Measurements from ENCODE around the gene FAM114A2.
A peak's percentile ranks its signal among the peaks of the same experiment; 100 is the strongest.

Gene FAM114A2

GRCh38 chr5:153981905-153982605 is 56.7 kb downstream of the FAM114A2 start:
- no peak for DNase-seq

GRCh38 chr5:153979028-153979783 is 59.5 kb downstream of the FAM114A2 start:
- no peak for DNase-seq

GRCh38 chr5:153974813-153975163 is 63.9 kb downstream of the FAM114A2 start:
- no peak for DNase-seq

DNA sequence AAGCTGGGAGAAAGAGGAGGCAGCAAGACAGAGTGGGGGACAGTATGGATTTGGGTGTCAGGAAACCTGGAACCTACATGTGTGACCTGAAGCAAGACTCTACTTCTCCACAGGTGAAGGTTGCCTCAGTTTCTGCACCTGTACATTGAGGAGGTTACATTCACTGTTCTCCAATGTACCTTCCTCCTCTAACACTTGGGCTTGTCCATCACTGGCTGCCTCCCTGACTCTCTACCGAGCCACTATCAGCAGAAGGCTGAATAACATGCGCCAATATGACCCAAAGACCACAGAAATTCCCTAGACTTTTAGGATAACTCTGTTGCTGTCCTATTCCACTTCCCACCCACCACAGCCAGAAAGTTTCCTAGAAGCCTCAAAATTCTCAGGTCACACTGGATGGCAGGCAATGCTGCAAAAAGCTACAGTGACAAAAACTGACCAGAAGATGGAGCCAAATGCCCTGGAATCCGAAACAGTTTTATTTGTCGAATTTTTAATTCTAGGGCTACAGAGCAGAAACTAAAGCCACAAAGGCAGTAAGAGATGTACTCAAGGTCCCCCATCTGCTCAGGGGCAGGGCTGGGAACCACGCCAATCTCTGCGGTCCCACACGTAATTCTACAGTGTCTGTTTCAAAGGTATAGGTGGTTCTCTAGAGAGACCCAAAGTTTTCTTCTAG is 64.4 kb downstream of the FAM114A2 start:
- peak in 1 of 2 experiments; percentile 51 for DNase-seq

GRCh38 chr5:153972240-153972639 is 66.5 kb downstream of the FAM114A2 start:
- DNase-seq: no peak

- no peak for DNase-seq
Observed at GRCh38 chr5:153970496-153970895, 68.2 kb downstream of the FAM114A2 start.

DNA sequence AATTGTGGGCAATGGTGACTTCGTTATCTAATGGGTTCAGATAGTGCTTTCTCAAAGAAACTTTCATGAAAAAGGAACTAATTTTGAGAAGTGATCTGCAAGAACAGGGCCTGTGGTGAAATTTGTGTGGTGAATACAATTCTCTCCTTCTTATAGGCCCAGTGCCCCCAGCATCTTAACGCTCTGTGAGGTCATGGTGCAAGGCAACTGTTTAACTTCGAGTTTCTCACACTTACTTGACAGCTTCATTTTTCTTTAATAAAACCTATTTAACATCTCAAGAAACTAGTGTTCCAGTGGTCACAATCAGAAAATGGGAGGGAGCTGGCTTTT is 69.2 kb downstream of the FAM114A2 start:
- DNase-seq: no peak

DNA sequence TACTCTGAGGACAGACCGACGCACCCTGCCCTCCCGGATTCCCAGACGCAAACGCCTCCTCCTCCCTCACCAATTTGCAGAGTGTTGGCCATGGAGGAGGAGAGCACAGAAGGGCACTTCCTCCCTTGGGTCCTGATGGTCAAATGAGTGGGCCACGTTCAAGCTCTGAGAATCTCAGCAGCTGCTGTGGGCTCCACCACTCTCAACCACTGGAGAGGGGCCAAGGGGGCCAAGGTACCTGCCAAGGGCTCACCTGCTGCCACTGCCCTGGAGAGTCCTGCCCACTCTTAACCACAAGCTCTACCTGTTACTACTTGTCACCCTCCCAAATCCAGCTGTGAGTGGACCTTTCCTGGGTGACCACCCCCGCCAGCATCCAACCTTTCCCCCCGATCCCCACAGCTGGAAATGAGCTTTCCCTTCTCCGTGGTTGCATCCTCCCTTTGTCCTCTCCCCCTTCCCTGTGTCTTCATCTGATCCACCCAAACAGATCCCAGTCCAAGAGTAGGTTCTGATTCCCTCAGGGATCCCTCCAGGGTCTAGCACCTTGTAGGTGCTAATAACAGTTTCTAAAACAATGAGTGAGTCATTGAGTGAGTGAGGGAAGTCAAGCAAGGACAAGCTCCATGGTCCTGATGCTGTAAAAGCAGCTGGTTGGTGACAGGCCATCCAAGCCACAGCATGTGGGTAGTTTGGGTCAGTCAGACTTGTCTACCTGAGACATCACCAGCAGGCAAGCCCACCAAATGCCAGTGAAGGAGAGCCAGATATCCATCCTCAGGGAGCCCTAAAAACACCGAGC is 69.7 kb downstream of the FAM114A2 start:
- no peak for DNase-seq

GRCh38 chr5:153964880-153965645 is 73.6 kb downstream of the FAM114A2 start:
- peak; percentile 15 to 59 for DNase-seq

DNA sequence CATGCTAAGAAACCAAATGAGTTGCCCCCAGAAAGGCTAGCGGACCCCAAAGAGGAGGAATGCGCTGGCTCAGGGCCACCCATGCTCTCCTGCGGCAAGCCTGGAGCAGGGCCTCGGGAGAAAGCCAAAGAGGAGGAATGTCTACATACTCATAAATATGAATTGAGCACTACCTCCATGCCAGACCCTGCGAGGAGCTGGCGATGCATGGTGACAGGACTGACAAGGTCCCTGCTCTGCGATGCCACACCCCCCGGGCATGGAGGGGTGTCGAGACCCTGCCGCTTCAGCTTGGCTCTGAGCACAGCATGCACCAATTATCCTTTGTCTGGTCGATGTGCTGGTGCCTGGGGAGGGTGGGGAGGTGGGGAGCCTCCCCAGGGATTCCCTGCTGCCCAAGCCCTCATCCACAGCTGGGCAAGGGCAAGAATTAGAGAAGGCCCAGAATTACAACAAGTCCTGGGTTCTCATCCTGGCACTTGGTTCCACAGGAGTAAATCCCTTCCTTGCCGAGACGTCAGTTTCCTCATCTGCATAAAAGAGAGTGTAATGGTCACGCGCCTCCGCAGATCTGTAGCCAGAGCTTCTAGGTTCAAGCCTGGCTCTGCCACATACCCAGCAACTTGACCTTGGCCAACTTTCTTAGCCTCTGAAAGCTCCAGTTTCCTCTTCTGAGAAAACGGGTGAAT is 74.4 kb downstream of the FAM114A2 start:
- no peak for DNase-seq

DNA sequence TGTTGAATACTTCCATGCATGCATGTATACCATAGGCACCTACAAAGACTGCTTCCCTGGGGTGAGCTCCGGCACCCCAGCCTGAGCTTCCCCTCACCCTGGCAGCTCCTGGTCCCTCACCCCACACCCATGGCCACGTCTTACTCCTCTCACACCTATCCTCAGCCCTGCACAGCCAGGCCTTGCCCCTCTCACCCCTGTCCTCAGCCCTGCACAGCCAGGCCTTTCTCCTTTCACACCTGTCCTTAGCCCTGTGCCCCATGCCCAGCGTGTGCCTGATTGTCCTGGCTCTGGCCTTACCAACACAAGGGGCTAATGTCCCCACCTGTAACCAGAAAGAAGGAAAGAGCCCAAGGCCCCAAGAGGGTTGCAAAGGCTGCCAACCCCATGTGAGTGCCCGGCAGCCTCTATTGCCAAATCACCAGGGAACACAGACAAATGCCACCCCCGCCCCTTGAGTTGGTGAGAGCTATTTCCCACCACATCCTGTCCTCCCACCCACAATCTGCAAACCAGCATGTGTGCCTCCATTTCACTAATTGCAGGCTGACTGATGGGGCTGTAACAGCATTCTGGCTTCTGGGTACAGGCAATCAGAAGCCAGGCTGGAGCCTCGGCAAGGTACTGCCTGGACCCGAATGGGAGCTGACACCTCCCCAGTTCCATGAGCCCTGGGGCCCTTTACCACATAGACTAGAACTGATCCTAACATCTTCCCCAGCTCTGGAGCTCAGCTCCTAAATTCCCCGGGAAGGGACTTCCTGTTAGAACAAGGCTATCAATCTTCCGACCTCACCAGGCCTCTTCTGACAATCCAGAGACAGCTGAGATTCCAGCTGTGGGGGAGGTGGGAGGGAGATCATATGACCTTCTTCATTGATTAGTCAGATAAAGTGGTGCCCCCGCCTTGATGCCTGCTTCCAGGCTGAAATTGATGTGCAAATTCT is 78.2 kb downstream of the FAM114A2 start:
- no peak for DNase-seq

DNA sequence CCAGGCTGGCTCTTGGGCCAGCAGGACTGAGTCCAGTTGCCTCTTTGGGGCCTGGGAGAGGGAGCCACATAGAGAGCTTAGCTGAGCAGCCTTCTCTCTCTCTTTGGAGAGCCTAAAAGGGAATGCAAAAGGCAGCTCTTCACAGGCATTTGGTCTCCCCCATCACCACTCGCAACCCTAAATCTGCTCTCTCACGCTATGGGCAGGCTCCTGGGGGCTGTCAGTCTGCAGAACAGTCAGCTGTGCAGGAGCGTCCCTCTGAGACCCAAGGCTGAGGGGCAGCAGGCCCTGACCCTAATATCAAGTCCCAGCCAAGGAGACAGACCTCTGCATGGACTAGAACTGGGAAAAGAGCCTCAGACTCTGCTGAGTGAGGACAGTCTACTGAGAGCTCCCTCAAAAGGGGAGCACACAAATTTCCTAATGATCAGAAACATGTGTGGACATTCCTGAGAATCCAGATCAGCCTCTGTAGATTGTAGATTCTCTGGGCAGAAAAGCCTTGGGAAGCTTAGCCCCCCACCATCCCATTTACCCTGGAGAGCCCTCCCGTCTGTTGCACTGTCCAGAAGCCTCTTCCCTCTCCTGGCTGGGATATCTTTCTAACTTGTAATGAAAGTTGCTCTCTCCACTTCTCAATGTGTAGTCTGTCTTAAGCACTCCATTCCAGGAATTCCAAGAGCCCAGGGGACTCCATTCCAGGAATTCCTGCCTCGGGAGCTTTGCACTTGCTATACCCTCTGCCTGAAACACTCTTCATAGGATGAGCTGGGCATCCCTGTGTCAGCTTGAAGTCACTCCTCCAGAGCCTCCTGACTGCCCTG is 79.4 kb downstream of the FAM114A2 start:
- DNase-seq: peak; percentile 22 to 62

- DNase-seq: no peak
Observed at GRCh38 chr5:153957205-153957604, 81.5 kb downstream of the FAM114A2 start.

DNA sequence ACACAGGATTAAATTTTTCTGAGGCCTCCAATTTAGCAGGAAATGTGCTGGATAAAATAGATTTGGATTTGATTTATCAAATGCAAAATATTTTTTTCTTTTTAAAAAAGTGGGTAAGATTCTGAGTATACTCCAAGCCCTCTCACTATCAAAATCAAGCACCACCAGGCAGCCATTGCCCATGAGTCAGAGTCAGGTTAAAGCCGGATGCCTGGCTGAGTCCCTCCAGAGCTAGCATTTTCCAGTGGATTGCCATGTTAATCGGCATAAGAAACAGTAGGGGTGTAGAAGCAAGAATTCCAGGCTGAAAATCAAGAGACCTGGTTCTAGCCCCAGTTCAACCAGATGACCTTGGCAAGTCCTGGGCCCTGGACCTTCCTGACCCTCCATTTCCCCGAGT is 85.3 kb downstream of the FAM114A2 start:
- no peak for DNase-seq

GRCh38 chr5:153952893-153953292 is 85.8 kb downstream of the FAM114A2 start:
- DNase-seq: no peak

DNA sequence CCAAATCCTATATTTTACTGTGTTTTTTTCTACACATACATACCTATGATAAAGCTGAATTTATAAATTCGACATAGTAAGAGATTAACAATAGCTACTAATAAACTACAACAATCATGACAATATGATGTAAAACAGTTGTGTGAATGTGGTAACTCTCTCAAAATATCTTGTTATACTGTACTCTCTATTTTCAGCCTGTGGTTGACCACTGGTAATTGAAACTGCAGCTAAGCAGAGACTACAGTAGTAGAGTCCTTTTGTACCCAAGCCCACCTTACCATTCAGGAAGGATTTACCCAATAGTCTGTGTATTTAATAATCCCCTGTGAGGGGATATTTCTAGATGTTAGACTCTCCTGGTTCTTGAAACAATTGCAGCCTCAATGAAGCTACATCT is 86.7 kb downstream of the FAM114A2 start:
- no peak for DNase-seq

GRCh38 chr5:153941265-153941664 is 97.4 kb downstream of the FAM114A2 start:
- DNase-seq: no peak
